ENCODE measurements around the gene VAV3. TPM values are rescaled to one million over a fixed set of nuclear protein-coding genes. Genes with fewer than 3 reads are reported as not detected.

Gene VAV3
- total and polyA plus RNA-seq, 2 of the 8 experiments (the other 6 are each of a cell fraction or from before 2014, with no cell fraction given), result 2.9 to 7.9 TPM

- POLR2A ChIA-PET (ENCODE audit: partially characterized antibody), result no interaction called here
- Histone ChIP-seq H3K23me2 (ENCODE audit: low read depth, low read length) (no peaks in the 10 kb centered on the region), H4K20me1 (replicated peaks in 1 of 2; ENCODE audit: control insufficient read depth in 1 of 2, insufficient read depth in 2 of 2, low read length in 2 of 2) (no peaks in the 10 kb centered on the region), H3K9me3 (ENCODE audit: insufficient read depth in 2 of 2, low read depth in 1 of 2, low read length in 1 of 2) (no peaks in the 10 kb centered on the region), H2AK5ac (ENCODE audit: low read depth, low read length) (no peak overlapping the region), H2BK120ac (replicated peaks; ENCODE audit: low read depth, low read length) (no peak overlapping the region), H2BK15ac (ENCODE audit: low read length) (no peak overlapping the region), H3K18ac (ENCODE audit: extremely low read depth, low read length) (no peak overlapping the region), H3K4me3 (ENCODE audit: extremely low read depth in 1 of 4, insufficient read depth in 2 of 4, low read depth in 3 of 4, low read length in 4 of 4) (no peak overlapping the region), H2AFZ (ENCODE audit: low read length) (no peak overlapping the region), H4K5ac (ENCODE audit: insufficient read length, low read depth, low read length) (no peak overlapping the region), H3K27me3 (replicated peaks in 1 of 4; ENCODE audit: control insufficient read depth in 3 of 4, extremely low read depth in 1 of 4, insufficient read depth in 3 of 4, low read length in 3 of 4) (no peaks in the 10 kb centered on the region), H2BK20ac (ENCODE audit: low read length) (no peak overlapping the region), H2BK12ac (ENCODE audit: low read depth, low read length) (no peak overlapping the region), H3K4ac (replicated peaks; ENCODE audit: insufficient read length, low read depth, low read length) (no peak overlapping the region), H3K79me2 (ENCODE audit: control insufficient read depth in 1 of 2, insufficient read depth in 2 of 2, low read length in 2 of 2) (no peaks in the 10 kb centered on the region), H3K14ac (ENCODE audit: insufficient read length) (no peak overlapping the region), H3K79me1 (ENCODE audit: low read depth, low read length) (no peaks in the 10 kb centered on the region), H3K9ac (replicated peaks in 1 of 4; ENCODE audit: extremely low read depth in 1 of 4, low read depth in 3 of 4, low read length in 3 of 4) (no peak overlapping the region), H3K23ac (ENCODE audit: insufficient read length) (no peak overlapping the region), H4K91ac (replicated peaks; ENCODE audit: insufficient read length, low read length) (no peak overlapping the region), H3K4me2 (ENCODE audit: insufficient read depth in 1 of 2, low read depth in 2 of 2, low read length in 2 of 2) (no peak overlapping the region), H4K8ac (ENCODE audit: extremely low read depth, insufficient read depth, low read length) (no peak overlapping the region), H3K4me1 (replicated peaks in 1 of 4; ENCODE audit: control insufficient read depth in 3 of 4, insufficient read depth in 4 of 4, low read length in 3 of 4) (no peaks in the 10 kb centered on the region), H3K56ac (replicated peaks; ENCODE audit: insufficient read length, low read depth, low read length) (no peak overlapping the region), H2BK5ac (ENCODE audit: low read depth, low read length) (no peak overlapping the region), H3K36me3 (ENCODE audit: control insufficient read depth in 2 of 4, insufficient read depth in 4 of 4, low read length in 3 of 4) (no peaks in the 10 kb centered on the region), H3K27ac (ENCODE audit: low read depth, low read length) (no peak overlapping the region)
- CTCF ChIA-PET (ENCODE audit: partially characterized antibody), result no interaction called here
- FAIRE-seq (no peak), DNase-seq (ENCODE audit: low read depth in 1 of 2, low spot score in 2 of 2) (no peak)
- TF ChIP-seq POLR2A (IDR thresholded peaks at IDR 0.05; ENCODE audit: control extremely low read depth in 1 of 2, low read depth in 2 of 2, low read length in 2 of 2) (no peak), CBX5 (IDR thresholded peaks at IDR 0.05; ENCODE audit: low read depth, low read length) (no peak), CREB1 (IDR thresholded peaks at IDR 0.05) (no peak), YY1 (IDR thresholded peaks at IDR 0.05; ENCODE audit: low read depth, low read length) (no peak), E2F6 (IDR thresholded peaks at IDR 0.05) (no peak), TBP (IDR thresholded peaks at IDR 0.05; ENCODE audit: low read depth, low read length) (no peak), ZNF274 (IDR thresholded peaks at IDR 0.05; ENCODE audit: borderline replicate concordance, extremely low read depth, low read length) (no peak), NRF1 (IDR thresholded peaks at IDR 0.05; ENCODE audit: low read depth, low read length) (no peak), SIRT6 (IDR thresholded peaks at IDR 0.05; ENCODE audit: low read length) (no peak), CTBP2 (IDR thresholded peaks at IDR 0.05; ENCODE audit: borderline replicate concordance, insufficient read depth, insufficient read length, low read length) (no peak), SIN3A (conservative IDR thresholded peaks at IDR 0.05 in 1 of 2, IDR thresholded peaks at IDR 0.05 in 1 of 2; ENCODE audit: low read depth in 1 of 2, low read length in 2 of 2) (no peak), SAP30 (IDR thresholded peaks at IDR 0.05; ENCODE audit: insufficient read depth, insufficient replicate concordance, low read length) (no peak)
- 98% methylated on average over 3 of the region's 3 CpGs; no CpG with 5 or more reads in 1 of the 2 experiments for WGBS, 2 experiments (ENCODE audit: extremely low coverage in 1 of 2, insufficient coverage in 1 of 2, insufficient read length in 1 of 2, insufficient replicate concordance in 2 of 2, low coverage in 1 of 2, low lambda C conversion rate in 2 of 2, missing lambda C conversion rate in 1 of 2)
These were observed 405.1 kb downstream of the VAV3 start for GRCh38 chr1:107559881-107560280.
